Neural cell (in vitro differentiated cells): ENCODE measurements around the gene OR51D1. TPM values are rescaled to one million over a fixed set of nuclear protein-coding genes. Genes with fewer than 3 reads are reported as not detected.

Source experiments
- H2AFZ ChIP-seq: fragments of 200-600, 300-800 bp; sonication (generic), shearing (Covaris generic); 2 replicates; pipeline ENCODE4 v1.6.0; 2014; ENCODE audit warnings: low read depth, mild to moderate bottlenecking, antibody characterized with exemption, low read length, moderate library complexity
- H3F3A ChIP-seq: fragments of 200-600 bp; shearing (Covaris generic); 2 replicates; pipeline ENCODE4 v1.6.1; 2016; ENCODE audit warnings: mild to moderate bottlenecking, moderate library complexity, mixed read lengths, antibody characterized with exemption, low read length; ENCODE audit not compliant: insufficient read depth, poor library complexity, severe bottlenecking
- H3K27ac ChIP-seq: fragments of 200-600, 300-800 bp; sonication (generic), shearing (Covaris generic); 2 replicates; pipeline ENCODE4 v1.5.1; 2014; ENCODE audit warnings: mild to moderate bottlenecking, low read length, moderate library complexity
- H3K27me3 ChIP-seq: fragments of 300-800, 200-600 bp; sonication (generic), shearing (Covaris generic); 2 replicates; pipeline ENCODE4 v1.6.0; 2014; ENCODE audit warnings: mild to moderate bottlenecking, low read depth, low read length, moderate library complexity; ENCODE audit not compliant: insufficient read depth
- H3K36me3 ChIP-seq: fragments of 300-800, 200-600 bp; sonication (generic), shearing (Covaris generic); 2 replicates; pipeline ENCODE4 v1.5.1; 2014; ENCODE audit warnings: mild to moderate bottlenecking, antibody characterized with exemption, low read length, moderate library complexity; ENCODE audit not compliant: insufficient read depth
- H3K4me2 ChIP-seq: fragments of 300-800, 200-600 bp; sonication (generic), shearing (Covaris generic); 2 replicates; pipeline ENCODE4 v1.6.0; 2014; ENCODE audit warnings: mild to moderate bottlenecking, low read length
- H3K4me3 ChIP-seq: fragments of 300-800, 200-600 bp; sonication (generic), shearing (Covaris generic); 2 replicates; pipeline ENCODE4 v1.5.1; 2014; ENCODE audit warnings: mild to moderate bottlenecking, low read length, moderate library complexity
- H3K79me2 ChIP-seq: fragments of 200-600 bp; shearing (Covaris generic); replicated peaks from 2 replicates; pipeline ENCODE4 v1.6.0; 2014; ENCODE audit warnings: mild to moderate bottlenecking, low read length, moderate library complexity; ENCODE audit not compliant: insufficient read depth
- H3K9ac ChIP-seq: fragments of 300-800, 200-600 bp; sonication (generic), shearing (Covaris generic); 2 replicates; pipeline ENCODE4 v1.6.1; 2016; ENCODE audit warnings: mild to moderate bottlenecking, low read length, mixed read lengths
- H3K9me2 ChIP-seq: fragments of 200-600 bp; shearing (Covaris generic); 2 replicates; pipeline ENCODE4 v1.6.1; 2016; ENCODE audit warnings: mild to moderate bottlenecking, low read length, mixed read lengths; ENCODE audit not compliant: insufficient read depth
- H3K9me3 ChIP-seq: fragments of 200-600, 300-800 bp; sonication (generic), shearing (Covaris generic); 2 replicates; pipeline ENCODE4 v1.6.1; 2016; ENCODE audit warnings: mild to moderate bottlenecking, mixed run types, low read length, moderate library complexity, mixed read lengths
- H4K20me1 ChIP-seq: fragments of 200-600 bp; shearing (Covaris generic); 2 replicates; pipeline ENCODE4 v1.6.1; 2016; ENCODE audit warnings: mild to moderate bottlenecking, mixed run types; ENCODE audit not compliant: insufficient read depth
- EP300 ChIP-seq: fragments of 450-650 bp; conservative IDR thresholded peaks from 2 replicates; pipeline ENCODE4 v1.6.1; 2014; ENCODE audit warnings: antibody characterized with exemption, mild to moderate bottlenecking, moderate library complexity; ENCODE audit not compliant: poor library complexity, severe bottlenecking
- EZH2 ChIP-seq: fragments of 200-600, 300-800 bp; shearing (Covaris generic), sonication (generic); IDR thresholded peaks from 2 replicates; pipeline ENCODE4 v1.6.1; 2014; ENCODE audit warnings: antibody characterized with exemption, low read length, borderline replicate concordance, mild to moderate bottlenecking; ENCODE audit not compliant: insufficient read depth, poor library complexity, severe bottlenecking
- MXI1 ChIP-seq: fragments of 450-650 bp; conservative IDR thresholded peaks from 2 replicates; pipeline ENCODE4 v1.6.1; 2014; ENCODE audit warnings: antibody characterized with exemption, mild to moderate bottlenecking; ENCODE audit not compliant: poor library complexity, severe bottlenecking
- POLR2AphosphoS5 ChIP-seq: IDR thresholded peaks from 2 replicates; pipeline ENCODE4 v1.6.1; 2012
- RAD21 ChIP-seq: fragments of 450-650 bp; conservative IDR thresholded peaks from 2 replicates; pipeline ENCODE4 v1.6.1; 2014; ENCODE audit warnings: antibody characterized with exemption, mild to moderate bottlenecking, moderate library complexity
- SMC3 ChIP-seq: fragments of 450-650 bp; conservative IDR thresholded peaks from 2 replicates; pipeline ENCODE4 v1.6.1; 2014; ENCODE audit warnings: antibody characterized with exemption, mild to moderate bottlenecking, moderate library complexity; ENCODE audit not compliant: poor library complexity
- TAF1 ChIP-seq: IDR thresholded peaks from 2 replicates; pipeline ENCODE4 v1.6.1; 2012; ENCODE audit warnings: low read depth
- polyA plus RNA-seq: library from polyadenylated mRNA; depleted of rRNA; stranded (reverse); fragments of >200 nt; gene quantifications from 2 replicates; pipeline ENCODE4 v1.2.3, GENCODE V29; 2014
- TF ChIP-seq, protein P1 (sequence below): IDR thresholded peaks from 2 replicates; pipeline ENCODE4 v1.6.1; 2012; ENCODE audit warnings: borderline replicate concordance
- TF ChIP-seq, protein P2 (sequence below): fragments of 450-650 bp; IDR thresholded peaks from 2 replicates; pipeline ENCODE4 v1.5.1; 2014; ENCODE audit warnings: antibody characterized with exemption, mild to moderate bottlenecking, moderate library complexity; ENCODE audit not compliant: poor library complexity, severe bottlenecking

The OR51D1 gene
- polyA plus RNA-seq, 1 donor from 2014 or later: not detected

DNA sequence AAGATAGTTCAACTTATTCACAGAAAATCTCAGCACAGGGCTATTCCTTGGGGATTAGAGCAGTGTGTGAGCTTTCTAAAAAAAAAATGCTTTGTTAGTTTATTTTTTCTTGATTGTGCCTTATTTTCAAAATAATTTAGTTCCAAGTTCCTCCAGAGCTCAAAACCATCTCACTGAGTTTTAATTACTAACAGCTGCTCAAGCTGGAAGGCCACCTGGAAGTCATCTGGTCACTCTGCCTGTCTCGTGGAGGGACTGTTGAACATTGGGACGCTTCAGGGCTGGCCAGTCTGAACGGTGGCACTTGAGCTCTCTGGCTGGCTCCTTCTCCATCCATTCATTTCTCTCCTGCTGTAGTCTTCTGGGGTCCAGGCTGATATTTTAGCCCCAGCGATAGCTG, 10.5 kb downstream of the OR51D1 start:
- no peaks in the 10 kb centered on the region for H3K9me3 ChIP-seq
- H3K27me3 ChIP-seq: no peaks in the 10 kb centered on the region
- H3K36me3 ChIP-seq: no peaks in the 10 kb centered on the region
- TF ChIP-seq, protein P1, sequence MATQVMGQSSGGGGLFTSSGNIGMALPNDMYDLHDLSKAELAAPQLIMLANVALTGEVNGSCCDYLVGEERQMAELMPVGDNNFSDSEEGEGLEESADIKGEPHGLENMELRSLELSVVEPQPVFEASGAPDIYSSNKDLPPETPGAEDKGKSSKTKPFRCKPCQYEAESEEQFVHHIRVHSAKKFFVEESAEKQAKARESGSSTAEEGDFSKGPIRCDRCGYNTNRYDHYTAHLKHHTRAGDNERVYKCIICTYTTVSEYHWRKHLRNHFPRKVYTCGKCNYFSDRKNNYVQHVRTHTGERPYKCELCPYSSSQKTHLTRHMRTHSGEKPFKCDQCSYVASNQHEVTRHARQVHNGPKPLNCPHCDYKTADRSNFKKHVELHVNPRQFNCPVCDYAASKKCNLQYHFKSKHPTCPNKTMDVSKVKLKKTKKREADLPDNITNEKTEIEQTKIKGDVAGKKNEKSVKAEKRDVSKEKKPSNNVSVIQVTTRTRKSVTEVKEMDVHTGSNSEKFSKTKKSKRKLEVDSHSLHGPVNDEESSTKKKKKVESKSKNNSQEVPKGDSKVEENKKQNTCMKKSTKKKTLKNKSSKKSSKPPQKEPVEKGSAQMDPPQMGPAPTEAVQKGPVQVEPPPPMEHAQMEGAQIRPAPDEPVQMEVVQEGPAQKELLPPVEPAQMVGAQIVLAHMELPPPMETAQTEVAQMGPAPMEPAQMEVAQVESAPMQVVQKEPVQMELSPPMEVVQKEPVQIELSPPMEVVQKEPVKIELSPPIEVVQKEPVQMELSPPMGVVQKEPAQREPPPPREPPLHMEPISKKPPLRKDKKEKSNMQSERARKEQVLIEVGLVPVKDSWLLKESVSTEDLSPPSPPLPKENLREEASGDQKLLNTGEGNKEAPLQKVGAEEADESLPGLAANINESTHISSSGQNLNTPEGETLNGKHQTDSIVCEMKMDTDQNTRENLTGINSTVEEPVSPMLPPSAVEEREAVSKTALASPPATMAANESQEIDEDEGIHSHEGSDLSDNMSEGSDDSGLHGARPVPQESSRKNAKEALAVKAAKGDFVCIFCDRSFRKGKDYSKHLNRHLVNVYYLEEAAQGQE: no peak
- no peak for TF ChIP-seq SMC3
- TF ChIP-seq POLR2AphosphoS5: no peak
- no peak for TF ChIP-seq EZH2
- no peak for TF ChIP-seq TAF1
- no peak for TF ChIP-seq MXI1
- TF ChIP-seq, protein P2, sequence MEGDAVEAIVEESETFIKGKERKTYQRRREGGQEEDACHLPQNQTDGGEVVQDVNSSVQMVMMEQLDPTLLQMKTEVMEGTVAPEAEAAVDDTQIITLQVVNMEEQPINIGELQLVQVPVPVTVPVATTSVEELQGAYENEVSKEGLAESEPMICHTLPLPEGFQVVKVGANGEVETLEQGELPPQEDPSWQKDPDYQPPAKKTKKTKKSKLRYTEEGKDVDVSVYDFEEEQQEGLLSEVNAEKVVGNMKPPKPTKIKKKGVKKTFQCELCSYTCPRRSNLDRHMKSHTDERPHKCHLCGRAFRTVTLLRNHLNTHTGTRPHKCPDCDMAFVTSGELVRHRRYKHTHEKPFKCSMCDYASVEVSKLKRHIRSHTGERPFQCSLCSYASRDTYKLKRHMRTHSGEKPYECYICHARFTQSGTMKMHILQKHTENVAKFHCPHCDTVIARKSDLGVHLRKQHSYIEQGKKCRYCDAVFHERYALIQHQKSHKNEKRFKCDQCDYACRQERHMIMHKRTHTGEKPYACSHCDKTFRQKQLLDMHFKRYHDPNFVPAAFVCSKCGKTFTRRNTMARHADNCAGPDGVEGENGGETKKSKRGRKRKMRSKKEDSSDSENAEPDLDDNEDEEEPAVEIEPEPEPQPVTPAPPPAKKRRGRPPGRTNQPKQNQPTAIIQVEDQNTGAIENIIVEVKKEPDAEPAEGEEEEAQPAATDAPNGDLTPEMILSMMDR: no peak
- no peak for TF ChIP-seq RAD21
- no peak for TF ChIP-seq EP300
- H3F3A ChIP-seq: no peaks in the 10 kb centered on the region
- H3K9ac ChIP-seq: no peak overlapping the region
- no peak overlapping the region for H3K4me2 ChIP-seq
- H2AFZ ChIP-seq: no peak overlapping the region
- H3K4me3 ChIP-seq: no peak overlapping the region
- no peaks in the 10 kb centered on the region for H4K20me1 ChIP-seq
- no peaks in the 10 kb centered on the region for H3K79me2 ChIP-seq
- H3K27ac ChIP-seq: no peak overlapping the region
- H3K9me2 ChIP-seq: no peaks in the 10 kb centered on the region

DNA sequence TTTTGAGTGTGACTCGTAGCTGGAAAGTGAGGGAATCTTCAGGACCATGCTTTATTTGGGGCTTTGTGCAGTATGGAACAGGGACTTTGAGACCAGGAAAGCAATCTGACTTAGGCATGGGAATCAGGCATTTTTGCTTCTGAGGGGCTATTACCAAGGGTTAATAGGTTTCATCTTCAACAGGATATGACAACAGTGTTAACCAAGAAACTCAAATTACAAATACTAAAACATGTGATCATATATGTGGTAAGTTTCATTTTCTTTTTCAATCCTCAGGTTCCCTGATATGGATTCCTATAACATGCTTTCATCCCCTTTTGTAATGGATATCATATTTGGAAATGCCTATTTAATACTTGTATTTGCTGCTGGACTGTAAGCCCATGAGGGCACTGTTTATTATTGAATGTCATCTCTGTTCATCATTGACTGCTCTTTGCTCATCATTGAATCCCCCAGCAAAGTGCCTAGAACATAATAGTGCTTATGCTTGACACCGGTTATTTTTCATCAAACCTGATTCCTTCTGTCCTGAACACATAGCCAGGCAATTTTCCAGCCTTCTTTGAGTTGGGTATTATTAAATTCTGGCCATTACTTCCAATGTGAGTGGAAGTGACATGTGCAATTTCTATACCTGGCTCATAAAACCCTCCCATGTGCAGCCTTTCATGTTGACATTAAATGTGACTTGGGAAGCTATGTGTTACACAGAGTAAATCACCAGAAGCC, 17.5 kb downstream of the OR51D1 start:
- H4K20me1 ChIP-seq: no peaks in the 10 kb centered on the region
- peak; percentile 61 for TF ChIP-seq EP300
- peak; percentile 60 for TF ChIP-seq POLR2AphosphoS5
- TF ChIP-seq, protein P1: peak; percentile 36
- TF ChIP-seq TAF1: no peak

More for the DNA sequence above, 17.5 kb downstream of the OR51D1 start:
- Histone ChIP-seq H3K27me3 (no peaks in the 10 kb centered on the region), H3K9ac (no peak overlapping the region), H3F3A (no peaks in the 10 kb centered on the region), H3K27ac (no peak overlapping the region), H3K9me2 (no peaks in the 10 kb centered on the region), H3K9me3 (no peaks in the 10 kb centered on the region), H2AFZ (no peak overlapping the region), H3K4me3 (no peak overlapping the region), H3K79me2 (no peaks in the 10 kb centered on the region), H3K4me2 (no peak overlapping the region), H3K36me3 (no peaks in the 10 kb centered on the region)
